HG02852 (cell line): Measurements from ENCODE around the gene TRIM65.
"Not testable (repeated sequence)": the region's sequence is repeated elsewhere in the genome, so short reads cannot be mapped to it uniquely, and the experiment has no call there.

ENCODE experiments used
- ATAC-seq: cut with Tn5 transposase; IDR thresholded peaks from one replicate; pipeline ENCODE4 v1.9.1; 2021; ENCODE audit warnings: mild to moderate bottlenecking, moderate library complexity; ENCODE audit not compliant: unreplicated experiment

TRIM65 gene

DNA sequence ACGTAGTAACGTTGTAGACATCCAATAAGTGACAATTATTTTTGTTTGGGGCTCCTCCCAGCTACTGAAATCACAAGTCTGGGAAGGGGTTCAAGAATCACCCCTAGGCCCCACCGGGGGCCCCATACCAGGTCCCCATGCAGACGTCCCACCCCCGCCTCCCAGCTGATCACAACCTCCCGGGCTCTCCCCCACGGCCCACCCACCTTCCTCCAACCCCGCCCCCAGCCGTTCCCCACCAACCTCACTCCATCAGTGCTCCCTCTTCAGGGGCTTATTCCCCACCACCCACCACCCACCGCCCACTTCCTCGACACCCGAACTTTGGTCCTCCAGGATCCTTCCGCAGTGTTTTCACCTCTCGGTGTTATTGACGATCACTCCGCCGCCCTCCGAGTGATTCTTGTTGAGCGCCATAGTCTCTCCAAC, 41.9 kb downstream of the TRIM65 start:
- ATAC-seq = no peak

DNA sequence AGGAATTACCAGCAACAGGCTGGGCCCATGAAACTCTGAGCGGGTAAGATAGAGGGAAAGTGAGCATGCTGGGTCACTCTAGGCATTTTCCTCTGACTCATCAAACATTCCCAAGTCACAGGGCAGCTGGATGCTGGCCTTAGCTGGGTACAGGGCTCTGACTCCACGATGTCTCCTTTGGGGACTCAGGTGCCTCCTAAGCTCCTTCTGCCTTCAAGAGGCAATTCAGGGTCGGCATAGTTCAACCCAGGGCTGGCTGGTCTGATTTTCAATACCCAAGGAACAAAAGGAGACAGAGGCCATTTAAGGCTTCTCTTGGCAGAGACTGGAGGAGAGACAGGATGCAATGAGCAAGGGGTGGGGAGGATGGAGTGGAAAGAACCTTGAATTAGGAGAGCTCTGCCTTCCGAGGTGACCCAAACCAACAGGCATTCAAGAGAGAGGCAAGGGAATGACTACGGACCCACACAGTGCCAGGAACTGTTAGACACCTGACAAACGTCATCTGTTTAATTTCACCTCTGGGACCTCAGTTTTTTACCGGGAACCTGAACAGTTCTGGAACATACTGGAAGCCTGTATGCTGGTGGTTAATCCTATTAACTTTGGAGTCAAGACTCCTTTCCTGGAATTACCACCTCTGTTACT, 42.5 kb downstream of the TRIM65 start:
- no peak for ATAC-seq

DNA sequence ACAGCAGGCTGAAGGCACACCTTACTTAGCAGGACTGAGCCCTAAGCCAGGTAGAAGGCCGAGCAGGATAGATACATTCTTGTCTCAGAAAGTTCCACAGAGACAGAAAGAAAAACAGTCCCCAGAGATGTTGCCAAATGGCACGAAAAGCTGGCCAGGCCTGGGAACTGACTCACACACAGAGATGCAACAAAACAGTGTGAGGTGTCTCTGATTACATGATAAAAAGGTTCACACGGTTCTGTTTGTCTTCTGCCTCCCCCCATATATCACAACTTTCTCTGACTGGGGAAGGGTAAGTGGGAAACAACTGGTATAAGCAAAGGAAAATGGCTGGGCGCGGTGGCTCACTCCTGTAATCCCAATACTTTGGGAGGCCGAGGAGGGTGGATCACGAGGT, 43.3 kb downstream of the TRIM65 start:
- no peak for ATAC-seq

DNA sequence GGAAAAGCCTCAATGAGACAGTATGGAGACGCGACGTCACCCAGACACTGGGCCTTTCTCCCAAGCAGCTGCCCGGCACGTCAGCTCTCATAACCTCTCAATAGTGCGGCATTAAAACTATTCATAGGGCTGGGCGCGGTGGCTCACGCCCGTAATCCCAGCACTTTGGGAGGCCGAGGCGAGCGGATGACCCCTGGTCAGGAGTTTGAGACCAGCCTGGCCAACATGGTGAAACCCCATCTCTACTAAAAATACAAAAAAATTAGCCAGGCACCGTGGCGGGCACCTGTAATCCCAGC, 45.1 kb downstream of the TRIM65 start:
- not testable (repeated sequence) for ATAC-seq

DNA sequence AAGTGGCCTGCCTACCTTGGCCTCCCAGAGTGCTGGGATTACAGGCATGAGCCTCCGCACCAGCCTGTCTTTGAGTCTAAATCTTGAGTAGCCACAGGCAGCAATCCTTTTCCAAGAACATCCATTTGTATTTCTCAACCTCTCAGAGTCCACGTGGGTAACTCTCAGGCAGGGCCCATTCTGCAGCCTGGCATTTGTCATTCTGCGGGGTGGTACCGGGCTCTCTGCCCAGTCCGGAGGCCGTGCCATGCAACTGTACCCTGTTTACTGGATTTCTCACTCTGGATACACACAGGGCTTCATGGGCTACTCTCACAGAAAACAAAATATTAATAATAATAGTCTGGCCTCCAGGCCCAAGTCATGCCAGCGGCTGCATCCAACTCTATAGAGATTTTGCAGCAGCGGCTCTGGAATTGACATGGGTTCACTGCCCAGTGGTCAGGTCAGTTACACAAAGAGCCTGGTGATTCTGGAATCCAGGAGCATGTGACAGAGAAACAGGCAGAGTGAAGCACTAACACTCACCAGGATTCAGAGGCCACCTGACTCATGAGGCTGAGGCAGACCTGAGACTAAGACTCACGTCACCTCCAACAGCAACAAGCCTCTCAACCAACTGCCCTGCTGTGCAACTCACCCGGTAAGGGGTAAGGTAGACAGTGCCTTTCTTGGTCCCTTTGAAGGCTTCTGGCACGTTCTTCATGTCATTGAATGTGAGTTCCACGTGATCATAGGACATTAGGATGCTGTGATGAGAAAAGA, 45.6 kb downstream of the TRIM65 start:
- no peak for ATAC-seq

DNA sequence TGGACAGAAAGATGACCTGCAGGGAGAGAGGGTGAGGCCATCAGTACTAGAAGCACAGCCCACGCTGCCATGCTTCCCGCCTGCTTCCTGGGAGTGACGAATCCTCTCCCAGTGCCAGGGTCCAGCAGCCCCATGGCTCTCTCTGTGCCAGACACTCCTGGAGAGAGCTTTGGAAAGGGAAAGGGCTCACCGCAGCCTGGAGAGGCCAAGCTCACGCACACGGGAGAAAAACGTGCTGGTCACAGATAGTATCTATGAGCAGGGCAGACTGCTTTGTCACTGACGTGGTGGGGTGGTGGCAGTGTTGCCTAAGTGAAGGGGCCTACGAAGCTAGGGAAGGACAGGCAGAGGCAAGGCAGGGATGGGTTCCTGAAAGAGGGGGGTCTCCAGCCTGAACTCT, 47.0 kb downstream of the TRIM65 start:
- no peak for ATAC-seq

DNA sequence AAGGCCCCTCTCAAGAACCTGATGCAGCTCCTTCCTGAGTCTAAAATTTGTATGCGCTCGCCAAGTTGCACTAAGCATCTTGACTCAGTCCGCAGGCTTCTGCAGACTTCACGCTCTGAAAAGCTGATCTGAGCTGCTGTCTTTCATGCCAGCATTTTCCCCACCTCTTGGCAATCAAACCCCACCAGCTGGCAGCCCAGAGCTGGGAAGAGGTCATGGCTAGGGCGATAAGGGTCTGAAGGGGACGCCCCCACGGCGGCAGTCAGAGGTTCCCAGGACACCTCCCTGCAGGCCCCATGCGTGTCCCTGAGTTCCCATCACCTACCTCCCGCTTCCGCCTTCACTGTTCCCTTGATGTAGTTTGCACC, 47.5 kb downstream of the TRIM65 start:
- no peak for ATAC-seq

DNA sequence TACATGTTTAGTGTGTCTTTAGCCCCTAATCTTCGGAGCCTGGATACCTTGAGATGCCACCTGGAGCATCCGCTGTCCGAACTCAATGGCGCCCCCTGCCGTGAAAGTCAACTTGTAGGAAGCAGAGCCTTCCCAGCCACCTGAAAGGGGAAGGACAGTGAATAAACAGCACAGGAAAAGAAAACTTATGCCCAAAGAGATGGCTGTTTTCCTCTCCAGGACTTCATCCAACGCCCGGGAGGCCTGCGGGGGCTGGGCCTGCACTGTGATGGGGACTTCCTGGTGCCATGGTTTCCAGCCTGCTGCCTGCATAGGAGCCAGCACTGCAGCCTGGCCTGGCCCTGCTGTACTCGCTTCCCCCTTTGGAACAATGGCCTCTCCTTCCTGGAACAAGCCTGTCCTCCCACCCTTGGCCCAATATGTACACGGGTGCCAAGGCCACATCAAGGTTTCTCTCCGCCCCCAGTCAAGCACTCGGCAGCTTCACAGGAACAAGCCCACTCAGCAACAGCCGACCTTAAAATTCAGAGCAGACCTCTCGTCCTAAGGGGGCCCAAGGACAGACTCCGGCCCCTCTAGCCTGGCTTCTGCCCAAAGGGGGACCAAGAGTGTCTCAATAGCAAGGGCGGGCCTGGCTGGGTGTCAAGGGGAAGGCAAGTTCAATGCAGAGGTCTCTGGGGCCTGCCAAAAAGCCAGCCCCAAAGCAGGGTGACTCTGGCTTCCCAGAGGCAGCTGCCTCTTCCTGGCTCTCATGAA, 48.0 kb downstream of the TRIM65 start:
- ATAC-seq = no peak

DNA sequence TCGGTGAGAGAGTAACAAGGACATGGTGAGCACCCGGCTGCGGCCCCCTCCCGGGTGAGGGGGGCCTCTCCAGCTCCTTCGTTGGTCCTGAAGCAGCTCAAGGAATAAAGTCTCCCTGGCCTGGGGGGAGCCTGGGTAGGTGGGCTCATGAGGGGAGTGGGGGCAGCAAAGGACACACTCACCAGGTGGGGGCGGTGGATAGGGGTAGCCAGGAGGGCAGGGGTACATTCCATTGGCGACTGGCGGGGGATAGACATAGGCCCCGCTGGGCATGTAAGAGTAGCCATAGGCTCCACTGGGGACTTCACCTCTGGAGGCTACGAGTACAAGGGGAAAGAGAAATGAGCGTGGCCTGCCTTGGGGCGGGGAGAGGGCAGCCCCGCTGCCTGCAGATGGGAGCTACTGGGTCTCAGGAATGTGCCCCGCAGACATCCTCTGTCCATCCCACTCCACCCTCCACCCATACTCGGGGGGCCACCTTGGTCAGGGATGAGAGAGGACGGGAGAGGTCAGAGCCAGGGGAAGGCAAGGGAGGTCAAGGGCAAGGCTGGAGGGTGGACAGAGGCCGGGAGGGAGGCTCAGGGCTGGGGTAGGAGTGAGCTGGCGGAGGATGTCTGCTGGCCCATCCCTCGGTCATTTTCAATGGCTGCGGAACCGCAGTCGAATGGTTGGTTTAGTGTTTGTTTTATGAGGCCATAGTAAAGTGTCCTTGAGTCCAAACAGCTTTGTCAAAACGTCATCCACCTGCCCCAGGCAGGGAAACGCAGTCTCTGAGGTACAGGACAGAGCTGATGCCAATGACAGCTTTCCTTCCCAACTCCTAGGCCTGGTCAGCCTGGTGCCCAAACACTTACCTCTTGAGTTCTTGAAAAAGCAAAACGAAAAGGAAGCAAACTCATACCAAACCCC, 48.9 kb downstream of the TRIM65 start:
- ATAC-seq = no peak

DNA sequence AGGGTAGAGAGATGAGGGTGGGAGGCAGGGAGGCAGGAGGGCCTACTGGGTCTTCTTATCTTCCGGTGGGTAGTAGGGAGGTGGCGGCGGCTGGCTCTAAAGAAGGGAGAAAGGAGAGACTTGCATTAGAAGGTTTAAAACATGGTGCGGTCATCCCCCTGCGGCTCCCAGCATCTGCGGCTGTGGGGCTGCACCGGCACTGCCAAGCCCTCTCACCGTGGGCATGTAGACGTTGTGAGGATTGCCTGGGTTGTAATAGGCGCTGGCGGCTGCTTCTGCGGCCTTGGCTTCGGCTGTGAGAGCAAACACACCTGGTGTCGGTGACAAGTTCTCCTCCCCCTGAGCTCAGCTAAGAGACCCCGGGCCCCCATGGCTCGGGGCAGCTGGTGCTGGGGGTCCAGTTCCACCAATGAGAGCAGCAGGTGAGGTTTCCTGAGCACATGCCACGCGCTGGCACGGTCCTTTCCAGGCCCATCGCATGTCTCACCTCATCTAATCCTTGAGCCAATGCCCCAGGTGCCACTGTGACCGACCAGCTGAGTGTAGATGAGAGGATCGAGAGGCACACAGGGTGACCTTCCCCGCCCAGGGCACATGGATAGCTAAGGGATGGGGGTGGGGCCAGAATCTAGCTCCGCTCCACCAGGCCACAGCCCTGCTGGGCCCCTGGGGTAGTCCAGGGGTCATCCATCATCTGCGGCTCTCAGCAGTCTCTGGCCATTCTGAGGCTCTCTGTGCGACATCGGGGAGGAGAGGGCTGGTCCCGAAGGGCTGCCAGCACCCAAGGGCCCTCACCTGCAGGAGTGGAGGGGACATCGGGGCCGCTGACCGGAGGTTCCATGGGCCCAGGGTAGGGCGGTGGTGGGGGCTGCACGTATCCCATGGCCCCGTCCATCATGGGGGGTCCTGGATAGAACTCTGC, 49.8 kb downstream of the TRIM65 start:
- no peak for ATAC-seq

DNA sequence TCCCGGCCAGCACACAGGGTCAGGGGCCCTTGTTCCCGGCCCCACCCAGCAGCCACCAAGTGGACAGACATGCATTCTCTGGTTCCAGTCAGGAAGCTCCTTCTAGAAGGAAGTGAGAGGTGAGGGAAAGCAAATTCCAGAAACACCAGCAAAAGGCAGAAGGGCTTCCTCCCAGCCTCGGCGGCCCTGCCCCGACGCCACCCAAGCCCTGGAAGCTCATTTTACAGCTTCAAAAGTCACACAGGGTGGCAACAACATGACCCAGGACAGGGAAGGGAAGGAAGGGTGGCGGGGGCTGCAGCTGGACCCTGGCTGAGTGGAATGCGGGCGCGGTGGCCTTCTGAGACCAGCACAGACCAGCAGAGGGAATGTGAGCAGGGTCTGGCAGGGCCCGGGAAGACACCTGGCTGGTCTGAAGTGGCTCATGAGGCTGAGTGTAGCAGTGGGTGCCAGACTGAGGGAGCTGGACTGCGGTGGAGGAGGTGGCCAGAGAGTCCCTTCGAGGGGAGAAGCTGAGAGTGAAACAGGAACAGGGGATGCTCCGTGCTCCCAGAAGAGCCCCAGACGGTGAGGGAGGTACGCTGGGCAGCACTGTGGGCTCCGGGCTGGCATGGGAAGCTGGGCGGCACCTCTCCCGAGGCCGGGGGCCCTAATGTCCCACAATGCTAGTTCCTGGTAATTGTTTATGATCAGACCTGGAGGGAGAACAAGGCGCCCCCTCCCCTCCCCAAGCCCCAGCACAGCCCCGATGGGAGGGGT, 50.6 kb downstream of the TRIM65 start:
- no peak for ATAC-seq

DNA sequence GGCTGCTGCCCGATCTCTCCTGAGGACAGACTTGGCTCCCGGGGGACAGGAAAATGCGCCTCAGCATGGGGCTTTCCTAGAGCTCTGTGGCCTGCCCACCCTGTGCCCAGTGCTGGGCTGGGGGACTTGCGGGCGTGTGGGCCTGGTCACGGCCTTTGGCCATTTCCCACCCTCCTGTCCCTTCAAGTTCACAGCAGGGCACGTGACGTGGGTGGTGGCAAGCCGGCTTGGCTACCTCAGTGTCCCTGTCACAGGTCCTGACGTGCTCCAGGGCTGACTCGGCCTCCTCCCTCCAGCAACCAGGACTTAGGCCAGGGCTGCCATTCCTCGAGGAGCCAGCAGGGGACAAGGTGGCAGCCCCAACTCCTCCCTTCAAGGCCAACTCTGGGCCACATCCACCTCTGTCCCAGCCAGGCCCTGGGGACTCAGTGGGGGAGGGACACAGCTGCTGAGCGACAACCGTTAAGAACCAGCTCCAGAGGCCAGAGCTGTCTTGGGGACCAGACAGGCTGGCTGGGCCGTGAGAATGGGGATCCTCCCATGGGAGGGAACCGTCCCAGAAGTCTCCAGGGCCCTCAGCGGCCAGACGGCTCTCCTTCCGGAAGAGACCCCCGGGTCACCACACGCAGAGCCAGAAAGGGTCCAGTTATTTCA, 51.6 kb downstream of the TRIM65 start:
- peak; percentile 72 for ATAC-seq

DNA sequence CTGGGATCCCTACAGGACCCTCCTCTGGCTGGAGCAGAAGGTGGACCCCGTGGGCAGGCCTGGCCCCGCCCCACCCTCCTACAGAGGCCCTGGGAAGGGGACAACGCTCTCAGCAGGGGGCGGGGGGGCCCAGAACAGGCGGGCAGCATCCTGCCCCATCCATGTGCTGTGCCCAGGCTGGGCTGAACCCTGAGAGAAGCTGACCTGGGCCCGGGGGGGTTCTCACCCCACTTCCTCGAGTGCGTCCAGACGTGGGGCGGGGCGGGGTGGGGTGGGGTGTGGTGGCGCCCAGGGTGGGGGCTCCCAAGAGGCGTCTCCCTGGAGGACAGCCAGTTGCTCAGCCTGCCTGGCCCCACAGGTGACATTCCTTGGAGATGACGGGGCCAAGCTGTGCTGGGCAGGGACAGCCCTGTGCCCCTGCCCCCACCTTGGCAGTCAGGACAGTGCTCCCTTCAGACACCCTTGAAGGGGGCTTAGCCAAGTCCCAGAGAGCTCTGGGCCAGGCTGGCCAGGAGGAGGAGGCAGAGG, 52.2 kb downstream of the TRIM65 start:
- ATAC-seq = peak; percentile 18

DNA sequence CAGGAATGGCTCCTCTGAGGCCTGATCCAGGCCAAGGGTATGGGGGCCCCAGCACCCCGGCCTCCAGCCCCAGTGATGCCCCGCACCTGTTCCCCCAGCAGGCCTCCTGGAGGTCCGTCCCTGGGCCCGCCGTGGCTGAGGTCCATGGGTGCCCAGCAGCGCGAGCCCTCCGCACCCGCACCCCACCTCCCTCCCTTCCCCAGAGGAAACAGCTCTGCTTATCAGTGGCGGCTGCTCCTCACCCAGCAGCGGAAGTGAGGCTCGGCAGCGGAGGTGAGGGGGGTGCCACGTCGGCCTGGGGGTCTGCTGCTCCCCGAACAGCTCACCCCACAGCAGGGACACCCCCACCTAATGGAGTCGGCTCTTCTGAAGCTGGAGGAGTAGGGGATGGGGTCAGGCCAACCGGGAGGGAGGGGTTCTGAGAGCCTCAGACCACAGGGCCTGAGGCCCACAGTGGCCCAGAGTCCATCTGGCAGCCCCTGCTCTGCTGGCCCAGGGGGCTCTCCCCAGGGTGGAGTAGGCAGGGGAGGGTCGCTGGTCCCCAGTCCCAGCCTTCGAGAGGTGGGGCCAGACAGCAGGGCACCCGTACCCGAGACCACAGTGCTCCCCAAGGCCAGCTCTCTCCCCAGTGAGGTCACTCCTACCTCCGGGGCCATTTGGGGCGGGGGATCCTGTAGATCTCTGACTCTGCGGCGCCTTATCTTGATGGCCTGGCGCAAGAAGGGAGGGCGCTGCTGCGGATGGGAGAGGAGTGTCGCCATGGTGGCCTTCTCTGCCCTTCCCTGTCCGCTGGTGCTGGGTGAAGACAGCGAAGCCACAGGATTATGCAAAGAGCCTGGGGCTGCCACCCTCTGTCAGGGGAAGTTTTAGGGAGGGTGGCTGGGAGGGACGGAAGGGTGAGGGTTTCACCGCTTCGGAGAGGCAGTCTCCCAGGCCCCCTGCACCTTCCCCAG, 52.9 kb downstream of the TRIM65 start, which contains the start of gene UNC13D:
UNC13D (minus strand) TSS at position 828 of the 953 bp plus-strand sequence; CDS start at position 761, 67 bp downstream.
- ATAC-seq = no peak

DNA sequence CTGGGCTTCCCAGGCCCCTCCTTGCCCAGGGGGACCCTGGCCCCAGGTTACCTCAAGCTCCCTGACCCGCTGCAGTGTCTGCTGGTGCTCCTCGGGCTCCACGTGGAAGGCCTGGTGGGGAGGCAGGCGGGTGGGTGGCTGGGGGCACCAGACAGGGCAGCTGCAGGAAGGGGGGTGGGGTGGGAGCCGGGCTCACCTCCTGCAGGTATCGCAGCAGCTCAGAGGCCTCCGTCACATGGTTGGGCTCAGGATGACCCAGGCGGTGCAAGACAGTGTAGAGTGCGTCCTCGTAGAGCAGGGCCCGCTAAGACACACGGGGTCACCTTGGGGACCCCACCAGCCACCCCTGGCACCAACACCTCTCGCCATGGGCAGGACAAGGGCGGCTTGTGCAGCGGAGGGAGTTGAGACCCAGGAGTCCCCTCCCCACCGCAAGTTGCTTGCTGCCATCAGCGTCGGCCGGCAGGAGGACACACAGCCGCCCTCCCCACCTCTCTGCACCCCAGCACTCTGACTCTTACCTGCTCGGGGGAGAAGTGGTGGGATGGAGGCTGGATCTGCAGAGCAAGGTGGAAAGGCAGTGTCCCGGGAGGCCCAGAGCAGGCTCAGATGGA, 53.7 kb downstream of the TRIM65 start:
- ATAC-seq = no peak

DNA sequence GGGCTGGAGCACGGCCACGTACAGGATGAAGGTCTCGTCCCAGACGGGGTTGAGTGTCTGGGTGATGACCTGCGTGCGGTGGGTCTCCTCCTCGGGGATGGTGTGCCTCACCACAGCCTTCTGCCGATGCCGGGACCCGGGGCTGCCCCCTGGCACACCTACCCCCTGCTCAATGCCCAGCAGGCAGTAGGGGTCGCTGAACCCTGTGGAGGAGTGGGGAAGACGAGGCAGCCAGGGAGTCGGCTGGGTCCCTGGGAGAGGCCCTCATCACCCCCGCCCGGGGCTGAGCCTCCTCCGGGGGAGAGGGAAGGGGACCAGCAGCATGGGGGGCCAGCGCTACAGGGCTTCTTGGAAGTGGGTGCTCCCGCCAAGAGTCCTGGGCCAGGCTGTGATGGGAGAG, 54.3 kb downstream of the TRIM65 start:
- ATAC-seq = no peak

DNA sequence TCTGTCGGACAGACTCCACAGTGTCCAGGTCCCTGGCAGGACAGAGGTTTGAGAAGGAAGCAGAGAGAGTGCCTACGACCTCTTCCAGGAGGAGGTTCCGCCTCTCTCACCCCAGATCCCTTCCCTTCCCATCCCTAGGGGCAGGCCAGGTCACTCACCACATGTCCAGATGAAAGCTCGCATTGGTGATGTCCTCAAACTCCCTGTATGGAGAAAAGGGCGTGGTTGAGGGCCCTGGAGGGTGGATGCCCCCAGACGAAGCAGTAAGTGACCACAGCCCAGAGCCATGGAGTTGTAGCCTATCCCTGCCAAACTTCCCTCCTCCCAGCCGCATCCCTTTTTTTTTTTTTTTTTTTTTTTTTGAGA, 56.0 kb downstream of the TRIM65 start:
- ATAC-seq = no peak
